ENCODE measurements around the gene TMEM184C. TPM values are rescaled to one million over a fixed set of nuclear protein-coding genes. Genes with fewer than 3 reads are reported as not detected.

TMEM184C gene
- total RNA-seq, 1 donor from 2014 or later = 35.7 TPM

DNA sequence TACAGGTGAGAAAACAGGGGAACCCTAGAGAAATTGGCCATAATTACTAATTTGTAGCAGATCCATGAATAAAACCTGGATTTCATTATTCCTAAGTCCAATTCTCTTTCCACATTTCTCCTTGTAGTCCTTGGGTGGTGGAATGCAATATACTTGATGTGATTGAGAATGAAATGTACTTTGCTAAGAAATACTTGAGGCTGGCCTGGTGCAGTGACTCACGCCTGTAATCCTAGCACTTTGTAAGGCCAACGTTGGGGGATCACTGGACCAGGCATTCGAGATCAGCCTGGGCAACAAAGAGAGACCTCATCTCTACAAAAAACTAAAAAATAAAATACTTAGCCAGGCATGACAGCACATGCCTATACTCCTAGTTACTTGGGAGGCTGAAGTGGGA, 15.9 kb downstream of the TMEM184C start:
- TF ChIP-seq EZH2phosphoT487 (IDR thresholded peaks at IDR 0.05) = no peak
- TF ChIP-seq, protein P1, sequence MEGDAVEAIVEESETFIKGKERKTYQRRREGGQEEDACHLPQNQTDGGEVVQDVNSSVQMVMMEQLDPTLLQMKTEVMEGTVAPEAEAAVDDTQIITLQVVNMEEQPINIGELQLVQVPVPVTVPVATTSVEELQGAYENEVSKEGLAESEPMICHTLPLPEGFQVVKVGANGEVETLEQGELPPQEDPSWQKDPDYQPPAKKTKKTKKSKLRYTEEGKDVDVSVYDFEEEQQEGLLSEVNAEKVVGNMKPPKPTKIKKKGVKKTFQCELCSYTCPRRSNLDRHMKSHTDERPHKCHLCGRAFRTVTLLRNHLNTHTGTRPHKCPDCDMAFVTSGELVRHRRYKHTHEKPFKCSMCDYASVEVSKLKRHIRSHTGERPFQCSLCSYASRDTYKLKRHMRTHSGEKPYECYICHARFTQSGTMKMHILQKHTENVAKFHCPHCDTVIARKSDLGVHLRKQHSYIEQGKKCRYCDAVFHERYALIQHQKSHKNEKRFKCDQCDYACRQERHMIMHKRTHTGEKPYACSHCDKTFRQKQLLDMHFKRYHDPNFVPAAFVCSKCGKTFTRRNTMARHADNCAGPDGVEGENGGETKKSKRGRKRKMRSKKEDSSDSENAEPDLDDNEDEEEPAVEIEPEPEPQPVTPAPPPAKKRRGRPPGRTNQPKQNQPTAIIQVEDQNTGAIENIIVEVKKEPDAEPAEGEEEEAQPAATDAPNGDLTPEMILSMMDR (IDR thresholded peaks at IDR 0.05) = no peak
- no peak for TF ChIP-seq EZH2 (IDR thresholded peaks at IDR 0.05)
- Histone ChIP-seq H3K9ac (no peak overlapping the region), H2AFZ (replicated peaks) (no peak overlapping the region), H3K79me2 (ENCODE audit: low read depth) (no peaks in the 10 kb centered on the region), H3K27me3 (no peaks in the 10 kb centered on the region), H3K36me3 (peaks cover 30% of the 10 kb centered on the region), H3K4me2 (no peak overlapping the region), H3K4me3 (no peak overlapping the region), H3K4me1 (no peaks in the 10 kb centered on the region), H3K27ac (no peak overlapping the region), H3K9me3 (ENCODE audit: low read depth) (no peaks in the 10 kb centered on the region), H3F3A (ENCODE audit: low read depth) (no peaks in the 10 kb centered on the region), H4K20me1 (ENCODE audit: low read depth) (no peaks in the 10 kb centered on the region)
- Mint-ChIP-seq H3K36me3 (peaks cover 38% of the 10 kb centered on the region), H3K27me3 (ENCODE audit: insufficient read depth, low read depth) (peaks cover 2% of the 10 kb centered on the region), H3K4me3 (no peak overlapping the region), H3K9me3 (peaks cover 3% of the 10 kb centered on the region), H3K4me1 (no peaks in the 10 kb centered on the region), H3K27ac (no peak overlapping the region)
- DNase-seq (ENCODE audit: low spot score) = no peak

DNA sequence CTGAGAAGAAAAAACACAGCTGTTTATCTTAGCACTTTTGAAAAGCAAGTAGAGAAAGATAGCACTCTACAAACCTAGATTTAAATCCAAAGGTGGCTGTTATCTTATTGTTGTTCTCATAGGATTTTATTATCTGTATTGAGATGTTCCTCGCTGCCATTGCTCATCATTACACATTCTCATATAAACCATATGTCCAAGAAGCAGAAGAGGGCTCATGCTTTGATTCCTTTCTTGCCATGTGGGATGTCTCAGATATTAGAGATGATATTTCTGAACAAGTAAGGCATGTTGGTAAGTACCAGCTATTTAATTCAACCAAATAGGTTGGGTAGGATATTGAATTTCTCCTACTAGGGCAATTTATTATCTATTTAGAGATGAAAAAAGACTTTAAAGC, 16.4 kb downstream of the TMEM184C start:
- Histone ChIP-seq H3K9ac (no peak overlapping the region), H3K27me3 (no peaks in the 10 kb centered on the region), H3K4me3 (no peak overlapping the region), H4K20me1 (ENCODE audit: low read depth) (no peaks in the 10 kb centered on the region), H3K9me3 (ENCODE audit: low read depth) (no peaks in the 10 kb centered on the region), H3K36me3 (peaks cover 30% of the 10 kb centered on the region), H3F3A (ENCODE audit: low read depth) (peaks cover 4% of the 10 kb centered on the region), H3K79me2 (ENCODE audit: low read depth) (no peaks in the 10 kb centered on the region), H3K4me2 (no peak overlapping the region), H2AFZ (replicated peaks) (no peak overlapping the region), H3K27ac (no peak overlapping the region), H3K4me1 (no peaks in the 10 kb centered on the region)
- H3K27me3 Mint-ChIP-seq (ENCODE audit: insufficient read depth, low read depth) = peaks cover 2% of the 10 kb centered on the region
- TF ChIP-seq, protein P1 (IDR thresholded peaks at IDR 0.05) = no peak
- TF ChIP-seq EZH2phosphoT487 (IDR thresholded peaks at IDR 0.05) (no peak), EZH2 (IDR thresholded peaks at IDR 0.05) (no peak)
- no peak overlapping the region for H3K4me3 Mint-ChIP-seq
- H3K36me3 Mint-ChIP-seq = peaks cover 38% of the 10 kb centered on the region
- H3K9me3 Mint-ChIP-seq = peaks cover 3% of the 10 kb centered on the region
- DNase-seq (ENCODE audit: low spot score) = no peak
- H3K27ac Mint-ChIP-seq = no peak overlapping the region
- no peaks in the 10 kb centered on the region for H3K4me1 Mint-ChIP-seq

DNA sequence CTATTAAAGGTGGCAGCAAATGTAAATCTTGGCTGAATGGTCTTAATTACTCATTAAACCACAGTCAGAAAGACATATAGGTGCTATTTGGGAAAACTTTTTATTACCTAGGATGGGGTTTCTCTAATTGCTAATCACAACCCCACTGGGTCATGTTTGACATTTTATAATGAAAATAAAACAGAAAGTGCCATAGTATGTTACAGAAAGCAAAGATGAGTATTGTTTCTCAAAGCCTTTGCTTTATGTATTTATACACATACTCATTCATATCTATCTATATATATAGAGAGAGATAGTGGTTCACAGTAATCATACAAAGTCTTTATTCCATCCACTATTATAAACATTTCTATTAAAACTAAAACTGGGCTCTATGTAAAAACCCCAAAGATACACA, 18.2 kb downstream of the TMEM184C start:
- no peaks in the 10 kb centered on the region for H3K27me3 ChIP-seq
- Mint-ChIP-seq H3K36me3 (peaks cover 41% of the 10 kb centered on the region), H3K4me1 (no peaks in the 10 kb centered on the region), H3K9me3 (peaks cover 3% of the 10 kb centered on the region), H3K27me3 (ENCODE audit: insufficient read depth, low read depth) (peaks cover 4% of the 10 kb centered on the region), H3K27ac (no peak overlapping the region), H3K4me3 (no peak overlapping the region)
- no peaks in the 10 kb centered on the region for H3K79me2 ChIP-seq (ENCODE audit: low read depth)
- no peak overlapping the region for H3K9ac ChIP-seq
- no peaks in the 10 kb centered on the region for H3K9me3 ChIP-seq (ENCODE audit: low read depth)
- no peak overlapping the region for H3K4me2 ChIP-seq
- no peak overlapping the region for H3K4me3 ChIP-seq
- H3F3A ChIP-seq (ENCODE audit: low read depth) = peaks cover 8% of the 10 kb centered on the region
- no peaks in the 10 kb centered on the region for H4K20me1 ChIP-seq (ENCODE audit: low read depth)
- TF ChIP-seq EZH2 (IDR thresholded peaks at IDR 0.05) = no peak
- TF ChIP-seq EZH2phosphoT487 (IDR thresholded peaks at IDR 0.05) = no peak
- TF ChIP-seq, protein P1 (IDR thresholded peaks at IDR 0.05) = no peak
- DNase-seq (ENCODE audit: low spot score) = no peak
- H3K36me3 ChIP-seq = peaks cover 20% of the 10 kb centered on the region
- H3K4me1 ChIP-seq = no peaks in the 10 kb centered on the region
- no peak overlapping the region for H2AFZ ChIP-seq (replicated peaks)
- H3K27ac ChIP-seq = no peak overlapping the region
